ENCODE data around the gene SH3RF1.

Gene SH3RF1

DNA sequence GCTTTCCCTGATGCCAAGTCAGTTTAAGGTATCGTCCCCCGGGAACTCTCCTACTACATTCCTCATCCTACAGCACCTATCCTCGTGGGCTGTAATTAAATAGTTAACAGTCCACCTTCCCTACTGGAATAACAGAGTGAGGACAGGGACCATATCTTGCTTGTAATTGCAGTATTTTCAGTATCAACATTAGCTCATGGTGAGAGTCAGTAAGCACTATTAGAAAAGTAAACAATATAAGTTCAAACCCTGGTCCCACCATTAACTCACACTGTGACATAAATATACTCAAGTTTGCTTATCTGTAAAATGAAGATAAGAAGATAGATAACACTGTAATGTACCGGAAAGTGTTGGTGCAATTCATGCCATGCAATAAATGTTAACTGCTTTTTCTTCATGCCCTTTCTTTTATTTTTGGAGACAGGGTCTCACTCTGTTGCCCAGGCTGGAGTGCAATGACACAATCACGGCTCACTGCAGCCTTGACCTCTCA, 61.3 kb downstream of the SH3RF1 start:
- in situ Hi-C loops (cut with HindIII; ENCODE audit: low pct_ligation_motif_present, low sequenced_read_pairs): no loop called here
- TF ChIP-seq, protein P1, sequence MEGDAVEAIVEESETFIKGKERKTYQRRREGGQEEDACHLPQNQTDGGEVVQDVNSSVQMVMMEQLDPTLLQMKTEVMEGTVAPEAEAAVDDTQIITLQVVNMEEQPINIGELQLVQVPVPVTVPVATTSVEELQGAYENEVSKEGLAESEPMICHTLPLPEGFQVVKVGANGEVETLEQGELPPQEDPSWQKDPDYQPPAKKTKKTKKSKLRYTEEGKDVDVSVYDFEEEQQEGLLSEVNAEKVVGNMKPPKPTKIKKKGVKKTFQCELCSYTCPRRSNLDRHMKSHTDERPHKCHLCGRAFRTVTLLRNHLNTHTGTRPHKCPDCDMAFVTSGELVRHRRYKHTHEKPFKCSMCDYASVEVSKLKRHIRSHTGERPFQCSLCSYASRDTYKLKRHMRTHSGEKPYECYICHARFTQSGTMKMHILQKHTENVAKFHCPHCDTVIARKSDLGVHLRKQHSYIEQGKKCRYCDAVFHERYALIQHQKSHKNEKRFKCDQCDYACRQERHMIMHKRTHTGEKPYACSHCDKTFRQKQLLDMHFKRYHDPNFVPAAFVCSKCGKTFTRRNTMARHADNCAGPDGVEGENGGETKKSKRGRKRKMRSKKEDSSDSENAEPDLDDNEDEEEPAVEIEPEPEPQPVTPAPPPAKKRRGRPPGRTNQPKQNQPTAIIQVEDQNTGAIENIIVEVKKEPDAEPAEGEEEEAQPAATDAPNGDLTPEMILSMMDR (IDR thresholded peaks at IDR 0.05; ENCODE audit: low read depth, low read length, missing control alignments): no peak

DNA sequence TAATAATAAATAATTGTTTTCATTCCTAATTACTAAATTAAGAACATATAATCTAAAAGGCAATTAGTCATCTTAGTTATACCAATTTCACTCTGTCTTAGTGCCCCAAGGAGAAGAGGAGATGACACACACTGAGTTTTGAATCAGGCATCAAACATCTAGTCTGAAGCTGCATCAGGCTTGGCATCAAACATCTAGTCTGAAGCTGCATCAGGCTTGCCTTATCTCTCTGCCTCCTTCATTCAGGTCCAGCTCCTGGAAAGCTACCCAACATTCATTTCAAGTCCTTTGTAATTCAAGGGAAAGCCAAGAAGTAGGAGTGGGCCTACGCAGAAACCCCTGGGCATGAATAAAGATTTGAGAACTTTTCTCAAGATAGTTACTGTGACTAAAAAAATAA, 62.2 kb downstream of the SH3RF1 start:
- Histone ChIP-seq H3K36me3 (replicated peaks) (peaks cover under 1% of the 10 kb centered on the region), H3K4me3 (ENCODE audit: low read depth, low read length) (no peak overlapping the region), H3K27ac (peak overlapping the region; percentile 7), H3K27me3 (replicated peaks) (no peaks in the 10 kb centered on the region)
- DNase-seq: peak; percentile 43
- TF ChIP-seq, protein P1 (IDR thresholded peaks at IDR 0.05; ENCODE audit: low read depth, low read length, missing control alignments): no peak
- in situ Hi-C loops (cut with HindIII; ENCODE audit: low pct_ligation_motif_present, low sequenced_read_pairs): no loop called here

More for the DNA sequence above, 61.3 kb downstream of the SH3RF1 start:
- peak; percentile 18 for DNase-seq
- Histone ChIP-seq H3K4me3 (ENCODE audit: low read depth, low read length) (no peak overlapping the region), H3K36me3 (replicated peaks) (peaks cover 3% of the 10 kb centered on the region), H3K27ac (no peak overlapping the region), H3K27me3 (replicated peaks) (no peaks in the 10 kb centered on the region)

DNA sequence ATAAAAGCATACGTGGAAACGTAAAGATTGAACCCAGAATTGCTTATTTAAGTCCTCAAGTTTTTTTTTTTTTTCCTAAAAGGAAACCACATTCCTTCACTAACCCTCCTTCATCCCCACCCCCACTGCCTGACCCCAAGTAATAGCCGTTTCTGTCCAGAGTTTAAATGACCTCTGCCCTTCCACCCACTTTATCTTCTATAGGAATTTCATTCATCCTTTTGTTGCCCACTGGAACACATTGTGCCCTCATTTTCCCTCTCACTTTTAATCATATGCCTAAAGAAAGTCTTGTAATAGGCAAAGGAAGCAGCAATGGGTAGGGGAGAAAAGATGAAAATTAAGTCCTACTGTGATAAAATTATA, 62.7 kb downstream of the SH3RF1 start:
- in situ Hi-C loops (cut with HindIII; ENCODE audit: low pct_ligation_motif_present, low sequenced_read_pairs): no loop called here
- no peak overlapping the region for H3K27ac ChIP-seq

DNA sequence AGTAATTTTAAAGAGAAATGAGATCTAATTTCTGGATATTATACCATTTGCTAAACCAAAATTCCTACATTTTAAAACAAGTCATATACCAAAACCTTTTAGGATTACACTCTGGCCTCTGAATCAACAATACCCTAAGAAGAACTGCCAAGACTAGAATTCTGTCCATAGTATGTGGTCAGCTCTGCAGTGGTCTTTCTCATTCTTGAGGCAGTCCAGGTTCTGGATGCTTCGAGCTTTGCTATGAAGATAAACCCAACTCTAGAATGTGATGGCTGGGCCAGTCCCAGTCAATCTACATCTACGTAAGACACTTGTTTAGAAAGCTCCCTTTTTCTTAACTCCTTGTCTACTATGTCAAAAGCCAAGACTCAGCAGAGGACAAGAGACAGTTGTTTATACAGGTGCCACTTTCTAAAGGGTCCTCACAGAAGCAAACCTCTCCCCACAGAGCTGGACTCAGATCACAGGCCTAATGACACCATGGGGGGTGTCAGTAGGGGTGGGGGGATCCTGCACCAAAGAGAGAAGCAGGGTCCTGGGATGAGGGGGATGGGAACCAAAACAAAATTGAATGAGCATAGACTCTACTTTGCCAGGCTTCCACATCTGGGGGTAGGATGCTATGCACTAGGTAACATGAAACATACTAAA, 63.2 kb downstream of the SH3RF1 start:
- Histone ChIP-seq H3K36me3 (replicated peaks) (no peaks in the 10 kb centered on the region), H3K4me3 (ENCODE audit: low read depth, low read length) (no peak overlapping the region), H3K27ac (no peak overlapping the region), H3K27me3 (replicated peaks) (no peaks in the 10 kb centered on the region)
- TF ChIP-seq, protein P1 (IDR thresholded peaks at IDR 0.05; ENCODE audit: low read depth, low read length, missing control alignments): no peak
- in situ Hi-C loops (cut with HindIII; ENCODE audit: low pct_ligation_motif_present, low sequenced_read_pairs): no loop called here
- DNase-seq: peak; percentile 27

More for the DNA sequence above, 62.7 kb downstream of the SH3RF1 start:
- Histone ChIP-seq H3K4me3 (ENCODE audit: low read depth, low read length) (no peak overlapping the region), H3K36me3 (replicated peaks) (no peaks in the 10 kb centered on the region), H3K27me3 (replicated peaks) (no peaks in the 10 kb centered on the region)
- TF ChIP-seq, protein P1 (IDR thresholded peaks at IDR 0.05; ENCODE audit: low read depth, low read length, missing control alignments): no peak
- DNase-seq: no peak

DNA sequence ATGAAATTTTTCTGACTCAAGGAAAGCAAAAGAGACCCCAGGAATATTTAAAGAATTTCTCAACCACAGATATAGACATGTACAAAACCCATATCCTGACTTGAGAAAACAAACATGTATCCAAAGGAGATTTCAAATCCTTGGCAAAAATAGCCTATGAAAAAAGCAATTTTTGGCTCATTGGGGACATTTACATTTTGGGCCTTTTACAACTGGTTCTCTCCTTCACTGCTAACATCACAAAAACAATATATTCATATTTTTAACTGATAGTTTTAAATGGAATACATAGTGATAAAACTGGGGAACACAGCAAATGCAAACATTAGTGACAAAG, 65.0 kb downstream of the SH3RF1 start:
- in situ Hi-C loops (cut with HindIII; ENCODE audit: low pct_ligation_motif_present, low sequenced_read_pairs): no loop called here

More for the DNA sequence above, 65.0 kb downstream of the SH3RF1 start:
- Histone ChIP-seq H3K36me3 (replicated peaks) (no peaks in the 10 kb centered on the region), H3K27ac (no peak overlapping the region), H3K27me3 (replicated peaks) (no peaks in the 10 kb centered on the region), H3K4me3 (ENCODE audit: low read depth, low read length) (no peak overlapping the region)
- DNase-seq: no peak
- TF ChIP-seq, protein P1 (IDR thresholded peaks at IDR 0.05; ENCODE audit: low read depth, low read length, missing control alignments): no peak

All from brain microvascular endothelial cell (primary cell).